ENCODE data around the gene CLDN7.

The CLDN7 gene

GRCh38 chr17:7285679-7286078 is 23.4 kb upstream of the CLDN7 start:
- DNase-seq, result no peak

- no peak for DNase-seq
These were observed 22.6 kb upstream of the CLDN7 start for GRCh38 chr17:7284911-7285310.

GRCh38 chr17:7283471-7284216 is 21.4 kb upstream of the CLDN7 start:
- DNase-seq, result no peak

- DNase-seq, result no peak
These were observed 20.6 kb upstream of the CLDN7 start for GRCh38 chr17:7282752-7283321.

GRCh38 chr17:7281953-7282751 is 19.9 kb upstream of the CLDN7 start:
- no peak for DNase-seq

- peak; percentile 61 to 86 (median 78) for DNase-seq
These were observed 19.0 kb upstream of the CLDN7 start, which contains the start of gene SLC2A4 for GRCh38 chr17:7281074-7281952. TSS of gene SLC2A4 (plus strand) at chr17:7281718. CDS start at chr17:7281935, 217 bp downstream.

- DNase-seq, result peak; percentile 67 to 81 (median 78)
These were observed 18.3 kb upstream of the CLDN7 start for GRCh38 chr17:7280519-7281073.

GRCh38 chr17:7279448-7279847 is 17.2 kb upstream of the CLDN7 start:
- DNase-seq, result no peak

- no peak for DNase-seq
These were observed 4.5 kb upstream of the CLDN7 start for GRCh38 chr17:7266784-7267183.

- DNase-seq, result no peak
These were observed 1.5 kb upstream of the CLDN7 start for GRCh38 chr17:7263801-7264078.

GRCh38 chr17:7262935-7263800 is 890 bp upstream of the CLDN7 start:
- DNase-seq, result no peak

GRCh38 chr17:7261379-7262191 is 693 bp downstream of the CLDN7 start:
- DNase-seq, result peak in 3 of 5 experiments; percentile 10 to 48 (median 22)

- DNase-seq, result peak in 2 of 5 experiments; percentile 23 to 30
These were observed 1.5 kb downstream of the CLDN7 start for GRCh38 chr17:7260651-7261378.

- no peak for DNase-seq
These were observed 2.1 kb downstream of the CLDN7 start for GRCh38 chr17:7260151-7260550.

GRCh38 chr17:7259555-7259889 is 2.8 kb downstream of the CLDN7 start:
- no peak for DNase-seq

- no peak for DNase-seq
These were observed 3.3 kb downstream of the CLDN7 start for GRCh38 chr17:7258731-7259554.

- DNase-seq, result no peak
These were observed 5.4 kb downstream of the CLDN7 start for GRCh38 chr17:7256766-7257456.

GRCh38 chr17:7254511-7254910 is 7.8 kb downstream of the CLDN7 start:
- no peak for DNase-seq

Measured in T-helper 2 cell (primary cell).